ENCODE results near the gene PXT1. TPM values are rescaled to one million over a fixed set of nuclear protein-coding genes. Genes with fewer than 3 reads are reported as not detected.

PXT1 gene
- total RNA-seq, 1 donor = 0.43 TPM

GRCh38 chr6:36350082-36350481, 92.6 kb downstream of the PXT1 start:
- TF ChIP-seq, protein P1, sequence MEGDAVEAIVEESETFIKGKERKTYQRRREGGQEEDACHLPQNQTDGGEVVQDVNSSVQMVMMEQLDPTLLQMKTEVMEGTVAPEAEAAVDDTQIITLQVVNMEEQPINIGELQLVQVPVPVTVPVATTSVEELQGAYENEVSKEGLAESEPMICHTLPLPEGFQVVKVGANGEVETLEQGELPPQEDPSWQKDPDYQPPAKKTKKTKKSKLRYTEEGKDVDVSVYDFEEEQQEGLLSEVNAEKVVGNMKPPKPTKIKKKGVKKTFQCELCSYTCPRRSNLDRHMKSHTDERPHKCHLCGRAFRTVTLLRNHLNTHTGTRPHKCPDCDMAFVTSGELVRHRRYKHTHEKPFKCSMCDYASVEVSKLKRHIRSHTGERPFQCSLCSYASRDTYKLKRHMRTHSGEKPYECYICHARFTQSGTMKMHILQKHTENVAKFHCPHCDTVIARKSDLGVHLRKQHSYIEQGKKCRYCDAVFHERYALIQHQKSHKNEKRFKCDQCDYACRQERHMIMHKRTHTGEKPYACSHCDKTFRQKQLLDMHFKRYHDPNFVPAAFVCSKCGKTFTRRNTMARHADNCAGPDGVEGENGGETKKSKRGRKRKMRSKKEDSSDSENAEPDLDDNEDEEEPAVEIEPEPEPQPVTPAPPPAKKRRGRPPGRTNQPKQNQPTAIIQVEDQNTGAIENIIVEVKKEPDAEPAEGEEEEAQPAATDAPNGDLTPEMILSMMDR (IDR thresholded peaks at IDR 0.05; ENCODE audit: insufficient read depth, low read depth, low read length) = no peak
- no peak overlapping the region for H3K4me3 ChIP-seq (ENCODE audit: low read depth, low read length)
- no peak for DNase-seq (ENCODE audit: low read depth)

DNA sequence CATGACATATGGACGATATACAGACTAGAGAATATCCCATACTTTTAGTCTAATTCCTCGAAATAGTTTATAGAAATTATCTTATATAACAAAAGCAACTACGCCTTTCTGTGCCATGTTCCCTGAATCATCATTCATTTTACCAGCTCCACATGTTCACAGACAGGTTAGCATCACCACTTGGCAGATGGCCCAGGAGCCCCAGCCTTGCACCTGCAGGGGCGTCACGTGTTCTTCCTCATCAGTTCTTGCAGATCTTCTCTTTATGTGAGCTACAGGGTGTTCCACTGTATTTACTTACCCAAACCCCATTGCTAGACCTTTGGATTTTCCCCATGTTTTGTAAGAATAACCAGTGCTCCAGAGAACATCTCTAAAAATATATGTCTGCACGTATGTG, 93.4 kb downstream of the PXT1 start:
- H3K4me3 ChIP-seq (ENCODE audit: low read depth, low read length) = no peak overlapping the region
- no peak for DNase-seq (ENCODE audit: low read depth)
- TF ChIP-seq, protein P1 (IDR thresholded peaks at IDR 0.05; ENCODE audit: insufficient read depth, low read depth, low read length) = no peak

DNA sequence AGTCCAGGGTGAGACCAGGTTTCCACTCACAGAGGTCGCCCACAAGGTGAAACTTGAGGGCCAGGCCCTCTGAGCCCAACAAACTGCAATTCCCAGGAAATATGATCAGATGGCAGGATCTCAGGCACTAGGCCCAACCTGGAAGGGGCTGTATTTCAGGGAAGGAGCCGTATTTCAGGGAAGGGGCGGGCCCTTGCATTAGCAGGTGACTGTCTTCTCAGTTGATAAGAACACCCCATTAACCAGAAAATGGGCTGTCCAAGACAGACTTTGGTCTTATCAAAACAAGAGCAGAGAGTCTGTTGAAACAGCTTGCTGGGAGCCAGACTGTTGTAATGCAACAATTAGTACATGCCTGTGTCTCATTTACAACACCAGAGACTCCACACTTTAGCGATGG, 95.0 kb downstream of the PXT1 start:
- DNase-seq (ENCODE audit: low read depth) = no peak
- H3K4me3 ChIP-seq (ENCODE audit: low read depth, low read length) = no peak overlapping the region
- TF ChIP-seq, protein P1 (IDR thresholded peaks at IDR 0.05; ENCODE audit: insufficient read depth, low read depth, low read length) = no peak

GRCh38 chr6:36346486-36347273, 96.0 kb downstream of the PXT1 start:
- TF ChIP-seq, protein P1 (IDR thresholded peaks at IDR 0.05; ENCODE audit: insufficient read depth, low read depth, low read length) = no peak
- no peak for DNase-seq (ENCODE audit: low read depth)

DNA sequence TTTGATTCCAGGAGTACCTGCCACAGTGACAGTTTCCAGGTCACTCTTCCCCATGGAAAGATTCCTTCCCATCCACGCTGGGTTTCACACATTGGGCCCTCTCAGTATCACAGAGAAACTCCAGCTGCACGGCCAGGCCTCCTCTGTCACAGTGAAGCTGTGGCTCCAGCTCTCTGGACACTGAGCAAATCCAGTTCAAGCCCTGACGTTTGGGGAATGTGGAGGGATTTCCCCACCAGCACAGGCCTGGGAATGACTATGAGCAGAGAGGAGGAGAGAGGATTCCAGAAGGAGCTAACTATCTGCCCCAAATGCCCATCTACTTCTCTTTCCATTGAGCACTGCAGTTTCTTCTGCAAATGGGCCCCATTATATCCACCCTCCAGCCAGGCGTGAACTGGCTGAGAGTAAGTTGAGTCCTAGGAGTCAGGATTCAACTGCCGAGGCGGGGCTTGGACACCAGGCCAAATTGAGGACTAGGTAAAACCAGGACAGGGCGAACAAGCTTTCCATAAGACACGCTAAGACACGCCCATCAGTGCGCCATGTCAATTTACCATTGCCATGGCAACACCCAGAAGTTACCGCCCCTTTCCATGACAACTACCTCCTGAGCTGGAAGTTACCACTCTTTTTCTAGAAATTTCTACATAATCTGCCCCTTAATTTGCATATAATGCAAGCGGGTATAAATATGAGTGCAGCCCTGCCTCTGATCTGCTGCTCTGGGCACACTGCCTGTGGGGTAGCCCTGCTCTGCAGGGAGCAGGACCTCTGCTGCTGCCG, 96.8 kb downstream of the PXT1 start:
- no peak overlapping the region for H3K4me3 ChIP-seq (ENCODE audit: low read depth, low read length)
- no peak for DNase-seq (ENCODE audit: low read depth)

More at GRCh38 chr6:36346486-36347273, 96.0 kb downstream of the PXT1 start:
- no peak overlapping the region for H3K4me3 ChIP-seq (ENCODE audit: low read depth, low read length)

GRCh38 chr6:36343109-36343680, 99.5 kb downstream of the PXT1 start:
- no peak overlapping the region for H3K4me3 ChIP-seq (ENCODE audit: low read depth, low read length)
- TF ChIP-seq, protein P1 (IDR thresholded peaks at IDR 0.05; ENCODE audit: insufficient read depth, low read depth, low read length) = no peak
- DNase-seq (ENCODE audit: low read depth) = no peak

More for the DNA sequence above, 96.8 kb downstream of the PXT1 start:
- TF ChIP-seq, protein P1 (IDR thresholded peaks at IDR 0.05; ENCODE audit: insufficient read depth, low read depth, low read length) = no peak

All from fibroblast of villous mesenchyme (primary cell).